HG03196 (cell line): ENCODE results near the gene SAMD4A.
"Not testable (repeated sequence)": the region's sequence is repeated elsewhere in the genome, so short reads cannot be mapped to it uniquely, and the experiment has no call there.

Experiments used
- ATAC-seq: cut with Tn5 transposase; IDR thresholded peaks from one replicate; pipeline ENCODE4 v1.9.1; 2021; ENCODE audit not compliant: unreplicated experiment

The SAMD4A gene

GRCh38 chr14:54722791-54723432 is 156.0 kb downstream of the SAMD4A start:
- no peak for ATAC-seq

GRCh38 chr14:54724123-54724522 is 157.2 kb downstream of the SAMD4A start:
- no peak for ATAC-seq

- no peak for ATAC-seq
These were observed 157.9 kb downstream of the SAMD4A start for GRCh38 chr14:54724676-54725325.

GRCh38 chr14:54725998-54726397 is 159.1 kb downstream of the SAMD4A start:
- no peak for ATAC-seq

GRCh38 chr14:54727929-54728328 is 161.0 kb downstream of the SAMD4A start:
- no peak for ATAC-seq

- no peak for ATAC-seq
These were observed 162.0 kb downstream of the SAMD4A start for GRCh38 chr14:54728700-54729527.

GRCh38 chr14:54730156-54730961 is 163.4 kb downstream of the SAMD4A start:
- peak; percentile 96 for ATAC-seq

GRCh38 chr14:54734966-54735365 is 168.0 kb downstream of the SAMD4A start:
- ATAC-seq, result no peak

- ATAC-seq, result no peak
These were observed 168.5 kb downstream of the SAMD4A start for GRCh38 chr14:54735424-54735823.

- ATAC-seq, result no peak
These were observed 170.3 kb downstream of the SAMD4A start for GRCh38 chr14:54737132-54737711.

- ATAC-seq, result no peak
These were observed 171.1 kb downstream of the SAMD4A start for GRCh38 chr14:54738009-54738408.

GRCh38 chr14:54739514-54739913 is 172.6 kb downstream of the SAMD4A start:
- ATAC-seq, result no peak

GRCh38 chr14:54742492-54743350 is 175.8 kb downstream of the SAMD4A start:
- no peak for ATAC-seq

GRCh38 chr14:54743382-54743781 is 176.5 kb downstream of the SAMD4A start:
- ATAC-seq, result no peak

- ATAC-seq, result no peak
These were observed 179.1 kb downstream of the SAMD4A start for GRCh38 chr14:54746019-54746418.

- no peak for ATAC-seq
These were observed 180.7 kb downstream of the SAMD4A start for GRCh38 chr14:54747616-54748015.

GRCh38 chr14:54749180-54749579 is 182.3 kb downstream of the SAMD4A start:
- no peak for ATAC-seq

GRCh38 chr14:54749727-54750126 is 182.8 kb downstream of the SAMD4A start:
- no peak for ATAC-seq

GRCh38 chr14:54752611-54753010 is 185.7 kb downstream of the SAMD4A start:
- not testable (repeated sequence) for ATAC-seq

- not testable (repeated sequence) for ATAC-seq
These were observed 186.5 kb downstream of the SAMD4A start for GRCh38 chr14:54753396-54753795.
